ENCODE results near the gene SYNJ2. TPM values are rescaled to one million over a fixed set of nuclear protein-coding genes. Genes with fewer than 3 reads are reported as not detected.

Gene SYNJ2
- total and polyA plus RNA-seq, 2 experiments from 2014 or later: 2.8 to 5.6 TPM

DNA sequence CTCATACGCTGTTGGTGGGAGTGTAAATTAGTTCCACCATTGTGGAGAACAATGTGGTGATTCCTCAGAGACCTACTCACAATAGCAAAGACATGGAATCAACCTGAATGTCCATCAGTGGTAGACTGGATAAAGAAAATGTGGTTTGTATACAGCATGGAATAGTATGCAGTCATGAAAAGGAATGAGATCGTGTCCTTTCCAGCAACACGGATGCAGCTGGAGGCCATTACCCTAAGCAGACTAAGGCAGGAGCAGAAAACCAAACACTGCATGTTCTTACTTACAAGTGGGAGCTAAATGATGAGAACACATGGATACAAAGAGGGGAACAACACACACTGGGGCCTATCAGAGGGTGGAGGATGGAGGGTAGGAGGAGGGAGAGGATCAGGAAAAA, 54.6 kb downstream of the SYNJ2 start:
- Histone ChIP-seq H3K27me3 (ENCODE audit: insufficient read depth) (no peaks in the 10 kb centered on the region), H3K4me3 (no peak overlapping the region), H3K79me2 (replicated peaks; ENCODE audit: insufficient read depth) (no peaks in the 10 kb centered on the region), H3K36me3 (ENCODE audit: insufficient read depth) (no peaks in the 10 kb centered on the region), H3F3A (replicated peaks; ENCODE audit: low read depth) (no peaks in the 10 kb centered on the region), H3K27ac (ENCODE audit: low read depth) (no peak overlapping the region), H3K9me2 (ENCODE audit: insufficient read depth) (no peaks in the 10 kb centered on the region), H3K4me1 (ENCODE audit: insufficient read depth) (no peaks in the 10 kb centered on the region), H3K4me2 (no peak overlapping the region), H4K20me1 (replicated peaks; ENCODE audit: insufficient read depth) (no peaks in the 10 kb centered on the region), H2AFZ (no peak overlapping the region)
- ATAC-seq (no peak), DNase-seq (ENCODE audit: low spot score) (no peak)
- Mint-ChIP-seq H3K36me3 (ENCODE audit: low read depth) (peaks cover 8% of the 10 kb centered on the region; the same call in 2 of the 3 replicates), H3K4me1 (peaks cover 31% of the 10 kb centered on the region), H3K27ac (no peak overlapping the region), H3K9me3 (no peaks in the 10 kb centered on the region), H3K27me3 (ENCODE audit: insufficient read depth, low read depth, poor library complexity) (peaks cover 5% of the 10 kb centered on the region), H3K4me3 (no peak overlapping the region)
- TF ChIP-seq EZH2 (IDR thresholded peaks at IDR 0.05; ENCODE audit: low read depth, unreplicated experiment) (no peak), NANOG (IDR thresholded peaks at IDR 0.05; ENCODE audit: borderline replicate concordance) (no peak), POLR2AphosphoS5 (IDR thresholded peaks at IDR 0.05; ENCODE audit: low read depth) (no peak), EZH2phosphoT487 (IDR thresholded peaks at IDR 0.05; ENCODE audit: unreplicated experiment) (no peak), CREB1 (CRISPR knock-in tag; IDR thresholded peaks at IDR 0.05; ENCODE audit: low read depth) (no peak), ZNF114 (CRISPR knock-in tag; IDR thresholded peaks at IDR 0.05) (no peak), ZNF331 (CRISPR knock-in tag; IDR thresholded peaks at IDR 0.05; ENCODE audit: low read depth) (no peak), STAT1 (IDR thresholded peaks at IDR 0.05; ENCODE audit: unreplicated experiment) (no peak), JUNB (IDR thresholded peaks at IDR 0.05; ENCODE audit: unreplicated experiment) (no peak)
- TF ChIP-seq, protein P1, sequence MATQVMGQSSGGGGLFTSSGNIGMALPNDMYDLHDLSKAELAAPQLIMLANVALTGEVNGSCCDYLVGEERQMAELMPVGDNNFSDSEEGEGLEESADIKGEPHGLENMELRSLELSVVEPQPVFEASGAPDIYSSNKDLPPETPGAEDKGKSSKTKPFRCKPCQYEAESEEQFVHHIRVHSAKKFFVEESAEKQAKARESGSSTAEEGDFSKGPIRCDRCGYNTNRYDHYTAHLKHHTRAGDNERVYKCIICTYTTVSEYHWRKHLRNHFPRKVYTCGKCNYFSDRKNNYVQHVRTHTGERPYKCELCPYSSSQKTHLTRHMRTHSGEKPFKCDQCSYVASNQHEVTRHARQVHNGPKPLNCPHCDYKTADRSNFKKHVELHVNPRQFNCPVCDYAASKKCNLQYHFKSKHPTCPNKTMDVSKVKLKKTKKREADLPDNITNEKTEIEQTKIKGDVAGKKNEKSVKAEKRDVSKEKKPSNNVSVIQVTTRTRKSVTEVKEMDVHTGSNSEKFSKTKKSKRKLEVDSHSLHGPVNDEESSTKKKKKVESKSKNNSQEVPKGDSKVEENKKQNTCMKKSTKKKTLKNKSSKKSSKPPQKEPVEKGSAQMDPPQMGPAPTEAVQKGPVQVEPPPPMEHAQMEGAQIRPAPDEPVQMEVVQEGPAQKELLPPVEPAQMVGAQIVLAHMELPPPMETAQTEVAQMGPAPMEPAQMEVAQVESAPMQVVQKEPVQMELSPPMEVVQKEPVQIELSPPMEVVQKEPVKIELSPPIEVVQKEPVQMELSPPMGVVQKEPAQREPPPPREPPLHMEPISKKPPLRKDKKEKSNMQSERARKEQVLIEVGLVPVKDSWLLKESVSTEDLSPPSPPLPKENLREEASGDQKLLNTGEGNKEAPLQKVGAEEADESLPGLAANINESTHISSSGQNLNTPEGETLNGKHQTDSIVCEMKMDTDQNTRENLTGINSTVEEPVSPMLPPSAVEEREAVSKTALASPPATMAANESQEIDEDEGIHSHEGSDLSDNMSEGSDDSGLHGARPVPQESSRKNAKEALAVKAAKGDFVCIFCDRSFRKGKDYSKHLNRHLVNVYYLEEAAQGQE (IDR thresholded peaks at IDR 0.05; ENCODE audit: unreplicated experiment): no peak
- TF ChIP-seq, protein P2, sequence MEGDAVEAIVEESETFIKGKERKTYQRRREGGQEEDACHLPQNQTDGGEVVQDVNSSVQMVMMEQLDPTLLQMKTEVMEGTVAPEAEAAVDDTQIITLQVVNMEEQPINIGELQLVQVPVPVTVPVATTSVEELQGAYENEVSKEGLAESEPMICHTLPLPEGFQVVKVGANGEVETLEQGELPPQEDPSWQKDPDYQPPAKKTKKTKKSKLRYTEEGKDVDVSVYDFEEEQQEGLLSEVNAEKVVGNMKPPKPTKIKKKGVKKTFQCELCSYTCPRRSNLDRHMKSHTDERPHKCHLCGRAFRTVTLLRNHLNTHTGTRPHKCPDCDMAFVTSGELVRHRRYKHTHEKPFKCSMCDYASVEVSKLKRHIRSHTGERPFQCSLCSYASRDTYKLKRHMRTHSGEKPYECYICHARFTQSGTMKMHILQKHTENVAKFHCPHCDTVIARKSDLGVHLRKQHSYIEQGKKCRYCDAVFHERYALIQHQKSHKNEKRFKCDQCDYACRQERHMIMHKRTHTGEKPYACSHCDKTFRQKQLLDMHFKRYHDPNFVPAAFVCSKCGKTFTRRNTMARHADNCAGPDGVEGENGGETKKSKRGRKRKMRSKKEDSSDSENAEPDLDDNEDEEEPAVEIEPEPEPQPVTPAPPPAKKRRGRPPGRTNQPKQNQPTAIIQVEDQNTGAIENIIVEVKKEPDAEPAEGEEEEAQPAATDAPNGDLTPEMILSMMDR (conservative IDR thresholded peaks at IDR 0.05; ENCODE audit: low read depth in 2 of 2): no peak
- TF ChIP-seq, protein P3, sequence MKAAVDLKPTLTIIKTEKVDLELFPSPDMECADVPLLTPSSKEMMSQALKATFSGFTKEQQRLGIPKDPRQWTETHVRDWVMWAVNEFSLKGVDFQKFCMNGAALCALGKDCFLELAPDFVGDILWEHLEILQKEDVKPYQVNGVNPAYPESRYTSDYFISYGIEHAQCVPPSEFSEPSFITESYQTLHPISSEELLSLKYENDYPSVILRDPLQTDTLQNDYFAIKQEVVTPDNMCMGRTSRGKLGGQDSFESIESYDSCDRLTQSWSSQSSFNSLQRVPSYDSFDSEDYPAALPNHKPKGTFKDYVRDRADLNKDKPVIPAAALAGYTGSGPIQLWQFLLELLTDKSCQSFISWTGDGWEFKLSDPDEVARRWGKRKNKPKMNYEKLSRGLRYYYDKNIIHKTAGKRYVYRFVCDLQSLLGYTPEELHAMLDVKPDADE (IDR thresholded peaks at IDR 0.05): no peak
- TF ChIP-seq, protein P4, sequence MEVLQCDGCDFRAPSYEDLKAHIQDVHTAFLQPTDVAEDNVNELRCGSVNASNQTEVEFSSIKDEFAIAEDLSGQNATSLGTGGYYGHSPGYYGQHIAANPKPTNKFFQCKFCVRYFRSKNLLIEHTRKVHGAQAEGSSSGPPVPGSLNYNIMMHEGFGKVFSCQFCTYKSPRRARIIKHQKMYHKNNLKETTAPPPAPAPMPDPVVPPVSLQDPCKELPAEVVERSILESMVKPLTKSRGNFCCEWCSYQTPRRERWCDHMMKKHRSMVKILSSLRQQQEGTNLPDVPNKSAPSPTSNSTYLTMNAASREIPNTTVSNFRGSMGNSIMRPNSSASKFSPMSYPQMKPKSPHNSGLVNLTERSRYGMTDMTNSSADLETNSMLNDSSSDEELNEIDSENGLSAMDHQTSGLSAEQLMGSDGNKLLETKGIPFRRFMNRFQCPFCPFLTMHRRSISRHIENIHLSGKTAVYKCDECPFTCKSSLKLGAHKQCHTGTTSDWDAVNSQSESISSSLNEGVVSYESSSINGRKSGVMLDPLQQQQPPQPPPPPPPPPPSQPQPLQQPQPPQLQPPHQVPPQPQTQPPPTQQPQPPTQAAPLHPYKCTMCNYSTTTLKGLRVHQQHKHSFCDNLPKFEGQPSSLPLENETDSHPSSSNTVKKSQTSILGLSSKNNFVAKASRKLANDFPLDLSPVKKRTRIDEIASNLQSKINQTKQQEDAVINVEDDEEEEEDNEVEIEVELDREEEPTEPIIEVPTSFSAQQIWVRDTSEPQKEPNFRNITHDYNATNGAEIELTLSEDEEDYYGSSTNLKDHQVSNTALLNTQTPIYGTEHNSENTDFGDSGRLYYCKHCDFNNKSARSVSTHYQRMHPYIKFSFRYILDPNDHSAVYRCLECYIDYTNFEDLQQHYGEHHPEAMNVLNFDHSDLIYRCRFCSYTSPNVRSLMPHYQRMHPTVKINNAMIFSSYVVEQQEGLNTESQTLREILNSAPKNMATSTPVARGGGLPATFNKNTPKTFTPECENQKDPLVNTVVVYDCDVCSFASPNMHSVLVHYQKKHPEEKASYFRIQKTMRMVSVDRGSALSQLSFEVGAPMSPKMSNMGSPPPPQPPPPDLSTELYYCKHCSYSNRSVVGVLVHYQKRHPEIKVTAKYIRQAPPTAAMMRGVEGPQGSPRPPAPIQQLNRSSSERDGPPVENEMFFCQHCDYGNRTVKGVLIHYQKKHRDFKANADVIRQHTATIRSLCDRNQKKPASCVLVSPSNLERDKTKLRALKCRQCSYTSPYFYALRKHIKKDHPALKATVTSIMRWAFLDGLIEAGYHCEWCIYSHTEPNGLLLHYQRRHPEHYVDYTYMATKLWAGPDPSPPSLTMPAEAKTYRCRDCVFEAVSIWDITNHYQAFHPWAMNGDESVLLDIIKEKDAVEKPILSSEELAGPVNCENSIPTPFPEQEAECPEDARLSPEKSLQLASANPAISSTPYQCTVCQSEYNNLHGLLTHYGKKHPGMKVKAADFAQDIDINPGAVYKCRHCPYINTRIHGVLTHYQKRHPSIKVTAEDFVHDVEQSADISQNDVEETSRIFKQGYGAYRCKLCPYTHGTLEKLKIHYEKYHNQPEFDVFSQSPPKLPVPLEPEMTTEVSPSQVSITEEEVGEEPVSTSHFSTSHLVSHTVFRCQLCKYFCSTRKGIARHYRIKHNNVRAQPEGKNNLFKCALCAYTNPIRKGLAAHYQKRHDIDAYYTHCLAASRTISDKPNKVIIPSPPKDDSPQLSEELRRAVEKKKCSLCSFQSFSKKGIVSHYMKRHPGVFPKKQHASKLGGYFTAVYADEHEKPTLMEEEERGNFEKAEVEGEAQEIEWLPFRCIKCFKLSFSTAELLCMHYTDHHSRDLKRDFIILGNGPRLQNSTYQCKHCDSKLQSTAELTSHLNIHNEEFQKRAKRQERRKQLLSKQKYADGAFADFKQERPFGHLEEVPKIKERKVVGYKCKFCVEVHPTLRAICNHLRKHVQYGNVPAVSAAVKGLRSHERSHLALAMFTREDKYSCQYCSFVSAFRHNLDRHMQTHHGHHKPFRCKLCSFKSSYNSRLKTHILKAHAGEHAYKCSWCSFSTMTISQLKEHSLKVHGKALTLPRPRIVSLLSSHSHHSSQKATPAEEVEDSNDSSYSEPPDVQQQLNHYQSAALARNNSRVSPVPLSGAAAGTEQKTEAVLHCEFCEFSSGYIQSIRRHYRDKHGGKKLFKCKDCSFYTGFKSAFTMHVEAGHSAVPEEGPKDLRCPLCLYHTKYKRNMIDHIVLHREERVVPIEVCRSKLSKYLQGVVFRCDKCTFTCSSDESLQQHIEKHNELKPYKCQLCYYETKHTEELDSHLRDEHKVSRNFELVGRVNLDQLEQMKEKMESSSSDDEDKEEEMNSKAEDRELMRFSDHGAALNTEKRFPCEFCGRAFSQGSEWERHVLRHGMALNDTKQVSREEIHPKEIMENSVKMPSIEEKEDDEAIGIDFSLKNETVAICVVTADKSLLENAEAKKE (CRISPR knock-in tag; IDR thresholded peaks at IDR 0.05): no peak

All from GM23338 (cell line).